Stimulated activated CD8-positive, alpha-beta memory T cell treated with anti-CD3 and anti-CD28 coated beads, Interleukin-12 subunit alpha, Interleukin-12 subunit beta, amount 100 ng/mL, for 24 hours (primary cell): ENCODE data around the gene GPR137B.

Experiments
- DNase-seq: peaks from one replicate; pipeline ENCODE4 v3.0.0-alpha.2; 2020; ENCODE audit errors: extremely low read depth

Gene GPR137B

GRCh38 chr1:236114076-236114747, 28.1 kb upstream of the GPR137B start:
- DNase-seq = no peak

GRCh38 chr1:236117710-236118109, 24.6 kb upstream of the GPR137B start:
- DNase-seq = no peak

- DNase-seq = no peak
These were observed 22.3 kb upstream of the GPR137B start for GRCh38 chr1:236119943-236120484.

- DNase-seq = no peak
These were observed 21.6 kb upstream of the GPR137B start for GRCh38 chr1:236120721-236121153.

GRCh38 chr1:236122176-236122575, 20.2 kb upstream of the GPR137B start:
- no peak for DNase-seq

- DNase-seq = no peak
These were observed 18.8 kb upstream of the GPR137B start for GRCh38 chr1:236123563-236123962.

- DNase-seq = no peak
These were observed 17.4 kb upstream of the GPR137B start for GRCh38 chr1:236124965-236125364.

- DNase-seq = no peak
These were observed 15.3 kb upstream of the GPR137B start for GRCh38 chr1:236127045-236127444.

- DNase-seq = no peak
These were observed 13.6 kb upstream of the GPR137B start for GRCh38 chr1:236128646-236129178.

GRCh38 chr1:236129306-236129705, 13.0 kb upstream of the GPR137B start:
- DNase-seq = no peak

- no peak for DNase-seq
These were observed 12.0 kb upstream of the GPR137B start for GRCh38 chr1:236130372-236130771.

GRCh38 chr1:236131916-236132315, 10.4 kb upstream of the GPR137B start:
- no peak for DNase-seq

- DNase-seq = no peak
These were observed 9.8 kb upstream of the GPR137B start for GRCh38 chr1:236132420-236133046.

- no peak for DNase-seq
These were observed 9.0 kb upstream of the GPR137B start for GRCh38 chr1:236133339-236133738.

- no peak for DNase-seq
These were observed 8.5 kb upstream of the GPR137B start for GRCh38 chr1:236133802-236134201.

- DNase-seq = no peak
These were observed 5.0 kb upstream of the GPR137B start for GRCh38 chr1:236137285-236137852.

GRCh38 chr1:236139495-236139894, 2.8 kb upstream of the GPR137B start:
- DNase-seq = no peak

GRCh38 chr1:236140705-236141446, 1.5 kb upstream of the GPR137B start:
- DNase-seq = no peak

- no peak for DNase-seq
These were observed 689 bp upstream of the GPR137B start for GRCh38 chr1:236141447-236142252.

GRCh38 chr1:236143104-236143948, 987 bp downstream of the GPR137B start:
- DNase-seq = no peak
